OCI-LY7 (cell line): ENCODE results near the gene ATP6V1A. TPM values are rescaled to one million over a fixed set of nuclear protein-coding genes. Genes with fewer than 3 reads are reported as not detected.

Source experiments
- BruUV-seq: library from RNA; stranded (reverse); fragments of 400-500 nt; replicated peaks from 2 replicates; lab custom pipeline; 2021; lab: Mats Ljungman, UMichigan
- CTCF ChIA-PET: fragments of 300-600 bp; sonication (Branson Sonifier 250); formaldehyde crosslinking; loops from one replicate; lab custom pipeline; 2022; ENCODE audit warnings: antibody characterized with exemption; ENCODE audit not compliant: unreplicated experiment; lab: Charles Lee
- POLR2A ChIA-PET: fragments of 300-600 bp; sonication (Branson Sonifier 250); formaldehyde crosslinking; loops from one replicate; lab custom pipeline; 2022; ENCODE audit warnings: antibody characterized with exemption; lab: Charles Lee
- DNase-seq: peaks from one replicate; pipeline ENCODE4 v3.0.0-alpha.2; 2015; ENCODE audit warnings: low spot score
- H2AFZ ChIP-seq: fragments of 200-600 bp; sonication (generic), shearing (Covaris generic); 2 replicates; pipeline ENCODE4 v1.6.1; 2014; ENCODE audit warnings: mild to moderate bottlenecking, antibody characterized with exemption, low read length, moderate library complexity
- H3K27ac ChIP-seq: fragments of 200-600 bp; sonication (generic); 2 replicates; pipeline ENCODE4 v1.5.1; 2014; ENCODE audit warnings: mixed run types, low read depth, mild to moderate bottlenecking, moderate library complexity, low read length, inconsistent platforms; ENCODE audit not compliant: poor library complexity, severe bottlenecking
- H3K36me3 ChIP-seq: fragments of 200-600 bp; sonication (generic); 2 replicates; pipeline ENCODE4 v1.6.1; 2014; ENCODE audit warnings: mild to moderate bottlenecking, antibody characterized with exemption, low read length, moderate library complexity, mixed read lengths; ENCODE audit not compliant: insufficient read depth
- H3K4me1 ChIP-seq: fragments of 200-600 bp; sonication (generic); 2 replicates; pipeline ENCODE4 v1.5.1; 2014; ENCODE audit warnings: mild to moderate bottlenecking, low read length; ENCODE audit not compliant: insufficient read depth, poor library complexity, severe bottlenecking
- H3K4me2 ChIP-seq: fragments of 200-600 bp; sonication (generic); 2 replicates; pipeline ENCODE4 v1.6.1; 2014; ENCODE audit warnings: mild to moderate bottlenecking, low read length
- H3K4me3 ChIP-seq: fragments of 200-600 bp; sonication (generic); 2 replicates; pipeline ENCODE4 v1.5.1; 2014; ENCODE audit warnings: mild to moderate bottlenecking, low read depth, low read length; ENCODE audit not compliant: poor library complexity, severe bottlenecking
- H3K79me2 ChIP-seq: fragments of 200-600 bp; sonication (generic); 2 replicates; pipeline ENCODE4 v1.6.1; 2016; ENCODE audit warnings: low read depth, mild to moderate bottlenecking, low read length, moderate library complexity, mixed read lengths; ENCODE audit not compliant: insufficient read depth
- H3K9me2 ChIP-seq: fragments of 200-600 bp; sonication (generic); 2 replicates; pipeline ENCODE4 v1.6.1; 2016; ENCODE audit warnings: mild to moderate bottlenecking, low read length, mixed read lengths; ENCODE audit not compliant: insufficient read depth
- H3K9me3 ChIP-seq: fragments of 200-600 bp; sonication (generic); 2 replicates; pipeline ENCODE4 v1.6.1; 2014; ENCODE audit warnings: mild to moderate bottlenecking, mixed run types, low read length, mixed read lengths
- H4K20me1 ChIP-seq: fragments of 200-600 bp; sonication (generic); 2 replicates; pipeline ENCODE4 v1.6.1; 2014; ENCODE audit warnings: mild to moderate bottlenecking, antibody characterized with exemption, low read length, moderate library complexity, mixed read lengths; ENCODE audit not compliant: insufficient read depth
- CTCF ChIP-seq: fragments of 200-600 bp; sonication (generic); conservative IDR thresholded peaks from 2 replicates; pipeline ENCODE4 v1.5.1; 2014; ENCODE audit warnings: mild to moderate bottlenecking, antibody characterized with exemption, low read length, moderate library complexity, mixed read lengths
- EZH2phosphoT487 ChIP-seq: fragments of 200-600 bp; sonication (generic); IDR thresholded peaks from 2 replicates; pipeline ENCODE4 v1.6.1; 2018; ENCODE audit warnings: low read depth, borderline replicate concordance, mild to moderate bottlenecking, mixed run types, antibody characterized with exemption, low read length, moderate library complexity, mixed read lengths
- intact Hi-C: fragments of 100-400 bp; cut with micrococcal nuclease; formaldehyde crosslinking; loops from one replicate; pipeline ENCODE4 v1.10.0; 2022; ENCODE audit not compliant: unreplicated experiment
- total RNA-seq, 2 experiments: library from RNA; depleted of rRNA in 1 of 2; stranded (reverse); fragments of >200 nt in 1 of 2; shearing (Covaris generic) in 1 of 2; gene quantifications; 2 replicates each; pipeline ENCODE4 v1.2.3, GENCODE V29; 2014 to 2022

ATP6V1A gene
- total RNA-seq, 2 experiments from 2014 or later: 26.5 to 77.3 TPM

- Histone ChIP-seq H2AFZ (peak within 1 kb of the TSS; percentile 87), H3K9me2 (no peaks in the 10 kb centered on the region), H4K20me1 (no peaks in the 10 kb centered on the region), H3K4me1 (no peaks in the 10 kb centered on the region), H3K36me3 (no peaks in the 10 kb centered on the region), H3K4me2 (peak within 1 kb of the TSS; percentile 68), H3K79me2 (no peaks in the 10 kb centered on the region), H3K9me3 (no peaks in the 10 kb centered on the region), H3K4me3 (peak within 1 kb of the TSS; percentile 70), H3K27ac (no peak within 1 kb of the TSS)
- no TSS peak for BruUV-seq
- ChIA-PET POLR2A (no interaction called here), CTCF (interaction anchor here (0.5 to 1.5 kb wide), 2 partner anchors 93 to 417 kb away, joined by 4 to 5 read pairs; partner anchors contain the start of gene NAA50)
- intact Hi-C loops: loop anchor here (2.0 to 10.0 kb wide), 4 partner anchors 74 to 616 kb away; no protein-coding TSS in a partner anchor
- no peak for TF ChIP-seq EZH2phosphoT487
- peak; percentile 89 for TF ChIP-seq CTCF
- DNase-seq: peak; percentile 91
Measured at GRCh38 chr3:113838631-113839209, 91.9 kb downstream of the ATP6V1A start, which contains the start of gene GRAMD1C. TSS of gene GRAMD1C (plus strand) at chr3:113838788. CDS start at chr3:113838910, 122 bp downstream.

GRCh38 chr3:113839551-113839950 lies 92.7 kb downstream of the ATP6V1A start:
- intact Hi-C loops: loop anchor here (2.0 to 10.0 kb wide), 4 partner anchors 73 to 615 kb away; no protein-coding TSS in a partner anchor
- H4K20me1 ChIP-seq: no peaks in the 10 kb centered on the region
- ChIA-PET POLR2A (no interaction called here), CTCF (interaction anchor here (1.5 kb wide), 1 partner anchor 93 kb away, joined by 5 read pairs; the partner anchor contains the start of gene NAA50)
- H3K9me2 ChIP-seq: no peaks in the 10 kb centered on the region
- H2AFZ ChIP-seq: peak overlapping the region; percentile 87
- H3K4me2 ChIP-seq: peak overlapping the region; percentile 68
- no peaks in the 10 kb centered on the region for H3K9me3 ChIP-seq
- TF ChIP-seq CTCF (no peak), EZH2phosphoT487 (no peak)
- no peak overlapping the region for H3K27ac ChIP-seq
- H3K36me3 ChIP-seq: no peaks in the 10 kb centered on the region
- no peaks in the 10 kb centered on the region for H3K4me1 ChIP-seq
- H3K79me2 ChIP-seq: no peaks in the 10 kb centered on the region
- DNase-seq: no peak
- H3K4me3 ChIP-seq: peak overlapping the region; percentile 70
- no TSS peak for BruUV-seq
